Osteoblast (primary cell): ENCODE data around the gene TMEM129. TPM values are rescaled to one million over a fixed set of nuclear protein-coding genes. Genes with fewer than 3 reads are reported as not detected.

ENCODE experiments used
- DNase-seq: peaks from one replicate; pipeline ENCODE4 v3.0.0; 2011; ENCODE audit warnings: low spot score, mixed read lengths; ENCODE audit not compliant: insufficient read length; ENCODE audit errors: missing footprints
- H2AFZ ChIP-seq: 2 replicates; pipeline ENCODE4 v1.6.0; 2011; ENCODE audit warnings: mild to moderate bottlenecking, low read length
- H3K27ac ChIP-seq: 2 replicates; pipeline ENCODE4 v1.5.1; 2011; ENCODE audit warnings: mild to moderate bottlenecking, low read depth, low read length, moderate library complexity
- H3K27me3 ChIP-seq: 2 replicates; pipeline ENCODE4 v1.6.0; 2012; ENCODE audit warnings: mild to moderate bottlenecking, control low read depth, inconsistent platforms, low read length, moderate library complexity; ENCODE audit not compliant: insufficient read depth
- H3K36me3 ChIP-seq: 2 replicates; pipeline ENCODE4 v1.5.1; 2011; ENCODE audit warnings: mild to moderate bottlenecking, low read length, control low read depth, moderate library complexity; ENCODE audit not compliant: insufficient read depth
- H3K4me1 ChIP-seq: 2 replicates; pipeline ENCODE4 v1.5.1; 2011; ENCODE audit warnings: mild to moderate bottlenecking, low read length, control low read depth, moderate library complexity; ENCODE audit not compliant: insufficient read depth
- H3K4me2 ChIP-seq: 2 replicates; pipeline ENCODE4 v1.6.0; 2011; ENCODE audit warnings: mild to moderate bottlenecking, low read length; ENCODE audit not compliant: insufficient read depth
- H3K4me3 ChIP-seq: fragments of 200-600 bp; sonication (generic); 3 replicates; pipeline ENCODE4 v1.5.1; 2012; ENCODE audit warnings: mild to moderate bottlenecking, low read length, inconsistent platforms; ENCODE audit not compliant: insufficient read depth
- H3K79me2 ChIP-seq: 2 replicates; pipeline ENCODE4 v1.6.0; 2012; ENCODE audit warnings: mild to moderate bottlenecking, low read length, control low read depth, inconsistent platforms; ENCODE audit not compliant: insufficient read depth
- H3K9me3 ChIP-seq: 2 replicates; pipeline ENCODE4 v1.5.1; 2011; ENCODE audit warnings: low read depth, low read length, control low read depth
- H4K20me1 ChIP-seq: 2 replicates; pipeline ENCODE4 v1.6.0; 2012; ENCODE audit warnings: mild to moderate bottlenecking, low read length, control low read depth; ENCODE audit not compliant: insufficient read depth
- CTCF ChIP-seq: IDR thresholded peaks from 2 replicates; pipeline ENCODE4 v1.5.1; 2011; ENCODE audit warnings: mild to moderate bottlenecking, low read depth, low read length, moderate library complexity; ENCODE audit errors: extremely low read depth
- total RNA-seq: library from RNA; depleted of rRNA; stranded (reverse); fragments of >200 nt; gene quantifications from 2 replicates; pipeline ENCODE4 v1.2.3, GENCODE V29; 2012

TMEM129 gene
- total RNA-seq, 1 donor = 38.0 TPM

DNA sequence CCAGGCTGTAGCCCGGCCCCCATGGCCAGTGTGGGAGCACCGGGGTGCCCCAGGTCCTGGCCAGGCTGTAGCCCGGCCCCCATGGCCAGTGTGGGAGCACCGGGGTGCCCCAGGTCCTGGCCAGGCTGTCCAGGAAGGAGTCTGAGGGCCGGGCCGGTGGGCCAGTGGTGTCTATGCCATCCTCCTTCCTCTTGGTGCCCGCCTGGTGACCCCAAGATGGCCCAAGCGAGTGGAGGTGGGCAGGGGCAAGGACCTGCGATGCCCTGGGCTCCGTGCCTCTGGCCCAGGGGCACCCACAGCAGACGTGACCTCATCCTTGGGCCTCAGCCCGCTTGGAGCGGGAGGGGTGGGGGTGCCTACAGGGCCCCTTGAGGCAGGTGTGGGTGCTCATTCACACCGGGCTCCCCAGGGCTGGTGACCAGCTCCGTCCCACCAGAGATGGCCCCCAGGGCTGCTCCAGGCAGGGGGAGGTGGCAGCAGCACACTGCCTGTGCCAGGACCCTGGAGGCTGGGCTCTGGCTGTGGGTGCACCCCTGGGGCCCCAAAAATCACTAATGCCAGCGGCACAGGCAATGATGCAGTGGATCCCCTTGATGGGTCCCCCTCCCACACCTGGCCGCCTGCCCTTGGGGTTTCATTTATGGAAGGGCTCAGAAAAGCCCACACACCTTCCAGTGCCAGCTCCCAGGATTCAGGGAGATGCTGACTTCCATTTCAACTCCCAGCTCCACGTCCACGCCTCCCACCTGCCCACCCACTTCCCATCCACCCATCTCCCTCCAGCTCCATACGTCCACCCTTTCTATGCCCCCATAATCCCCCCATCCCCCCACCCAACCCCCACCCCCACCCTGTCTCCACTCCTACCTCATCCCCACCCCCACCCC, 36.0 kb upstream of the TMEM129 start:
- Histone ChIP-seq H2AFZ (no peak overlapping the region), H3K9me3 (no peaks in the 10 kb centered on the region), H3K4me3 (no peak overlapping the region), H3K36me3 (no peaks in the 10 kb centered on the region), H3K4me1 (no peaks in the 10 kb centered on the region), H3K79me2 (no peaks in the 10 kb centered on the region), H3K4me2 (no peak overlapping the region), H3K27me3 (no peaks in the 10 kb centered on the region), H3K27ac (no peak overlapping the region), H4K20me1 (no peaks in the 10 kb centered on the region)
- no peak for TF ChIP-seq CTCF
- no peak for DNase-seq

- no peak overlapping the region for H3K4me3 ChIP-seq
- no peaks in the 10 kb centered on the region for H3K36me3 ChIP-seq
- DNase-seq = no peak
- no peak overlapping the region for H2AFZ ChIP-seq
- H3K27ac ChIP-seq = no peak overlapping the region
- no peaks in the 10 kb centered on the region for H3K4me1 ChIP-seq
- no peaks in the 10 kb centered on the region for H3K79me2 ChIP-seq
- no peak for TF ChIP-seq CTCF
- no peak overlapping the region for H3K4me2 ChIP-seq
- H4K20me1 ChIP-seq = no peaks in the 10 kb centered on the region
- H3K9me3 ChIP-seq = no peaks in the 10 kb centered on the region
- H3K27me3 ChIP-seq = no peaks in the 10 kb centered on the region
Observed at GRCh38 chr4:1756079-1756478, 35.0 kb upstream of the TMEM129 start.

DNA sequence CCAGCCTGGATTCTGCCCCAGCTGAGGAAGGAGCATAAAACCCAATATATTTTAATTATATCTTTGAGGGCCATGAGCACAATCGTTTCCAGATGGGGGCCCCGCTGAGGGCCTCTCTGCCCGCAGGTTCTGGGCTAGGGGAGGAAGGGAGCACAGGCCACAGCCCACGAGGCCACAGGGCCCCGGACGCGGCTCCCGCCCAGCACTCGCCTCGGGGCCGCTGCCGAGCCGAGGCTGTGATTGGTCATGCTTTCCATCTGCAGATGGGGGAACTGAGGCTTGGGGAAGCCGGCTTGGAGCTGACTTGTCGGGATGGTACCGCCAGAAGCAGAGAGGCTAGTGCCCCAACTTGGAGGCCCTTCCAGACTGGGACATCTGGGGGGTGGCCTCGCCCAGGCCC, 34.2 kb upstream of the TMEM129 start:
- no peaks in the 10 kb centered on the region for H3K4me1 ChIP-seq
- H3K36me3 ChIP-seq = no peaks in the 10 kb centered on the region
- no peaks in the 10 kb centered on the region for H4K20me1 ChIP-seq
- DNase-seq = no peak
- no peaks in the 10 kb centered on the region for H3K27me3 ChIP-seq
- H3K4me3 ChIP-seq = no peak overlapping the region
- no peaks in the 10 kb centered on the region for H3K9me3 ChIP-seq
- H3K79me2 ChIP-seq = no peaks in the 10 kb centered on the region
- no peak for TF ChIP-seq CTCF
- no peak overlapping the region for H3K27ac ChIP-seq
- H3K4me2 ChIP-seq = no peak overlapping the region
- H2AFZ ChIP-seq = no peak overlapping the region

GRCh38 chr4:1754336-1754735, 33.2 kb upstream of the TMEM129 start:
- Histone ChIP-seq H2AFZ (no peak overlapping the region), H3K27ac (no peak overlapping the region), H4K20me1 (no peaks in the 10 kb centered on the region), H3K4me3 (no peak overlapping the region), H3K36me3 (no peaks in the 10 kb centered on the region), H3K4me1 (no peaks in the 10 kb centered on the region), H3K27me3 (no peaks in the 10 kb centered on the region), H3K9me3 (no peaks in the 10 kb centered on the region), H3K79me2 (no peaks in the 10 kb centered on the region), H3K4me2 (no peak overlapping the region)
- DNase-seq = no peak
- no peak for TF ChIP-seq CTCF
